Epithelial cell of esophagus (primary cell): ENCODE measurements around the gene DCLK2.

ENCODE experiments used
- DNase-seq: peaks from one replicate; pipeline ENCODE4 v3.0.0; 2010; ENCODE audit warnings: low read depth
- H3K4me3 ChIP-seq: 2 replicates; pipeline ENCODE4 v1.5.1; 2011; ENCODE audit warnings: mild to moderate bottlenecking, low read length, control low read depth
- TF ChIP-seq, protein P1 (sequence below): IDR thresholded peaks from 2 replicates; pipeline ENCODE4 v1.5.1; 2011; ENCODE audit warnings: low read depth, mild to moderate bottlenecking, low read length, control low read depth, inconsistent platforms; ENCODE audit not compliant: insufficient read depth; ENCODE audit errors: missing control alignments

The DCLK2 gene

DNA sequence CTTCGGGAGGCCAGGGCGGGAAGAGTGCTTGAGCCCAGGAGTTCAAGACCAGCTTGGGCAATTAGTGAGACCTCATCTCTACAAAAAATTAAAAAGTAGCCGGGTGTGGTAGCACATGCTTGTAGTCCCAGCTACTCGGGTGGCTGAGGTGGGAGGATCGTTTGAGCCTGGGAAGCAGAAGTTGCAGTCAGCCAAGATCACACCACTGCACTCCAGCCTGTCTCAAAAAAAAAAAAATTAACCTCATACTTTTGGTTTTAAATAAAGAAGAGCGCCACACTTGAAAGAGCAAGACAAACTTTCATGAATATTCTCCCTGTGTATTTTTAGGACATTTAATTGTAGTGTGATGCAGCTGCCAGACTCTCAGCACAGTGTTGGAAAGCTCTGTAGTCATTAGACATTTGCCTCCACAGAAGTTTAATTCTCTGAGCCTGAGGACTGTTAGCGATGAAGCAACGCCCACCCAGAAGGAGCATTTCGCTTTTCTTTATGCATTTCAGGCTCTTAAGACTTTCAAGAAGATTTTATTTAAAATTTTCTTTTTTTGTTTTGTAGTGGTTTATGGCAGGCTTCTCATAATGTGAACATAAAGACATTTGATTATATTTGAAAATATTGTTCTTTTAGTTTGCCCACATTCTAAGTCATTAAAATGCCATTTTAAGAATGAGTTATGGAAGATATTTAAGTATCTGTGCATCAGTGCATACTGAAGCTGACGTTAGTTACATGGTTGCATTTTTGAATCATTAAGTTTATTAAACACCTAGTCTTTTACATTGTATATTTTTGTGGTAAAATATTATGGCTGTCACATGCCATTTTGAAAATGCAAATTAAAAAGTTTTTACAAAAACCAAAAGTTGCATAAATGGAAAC is 45.8 kb downstream of the DCLK2 start:
- DNase-seq: no peak
- H3K4me3 ChIP-seq: no peak overlapping the region
- TF ChIP-seq, protein P1, sequence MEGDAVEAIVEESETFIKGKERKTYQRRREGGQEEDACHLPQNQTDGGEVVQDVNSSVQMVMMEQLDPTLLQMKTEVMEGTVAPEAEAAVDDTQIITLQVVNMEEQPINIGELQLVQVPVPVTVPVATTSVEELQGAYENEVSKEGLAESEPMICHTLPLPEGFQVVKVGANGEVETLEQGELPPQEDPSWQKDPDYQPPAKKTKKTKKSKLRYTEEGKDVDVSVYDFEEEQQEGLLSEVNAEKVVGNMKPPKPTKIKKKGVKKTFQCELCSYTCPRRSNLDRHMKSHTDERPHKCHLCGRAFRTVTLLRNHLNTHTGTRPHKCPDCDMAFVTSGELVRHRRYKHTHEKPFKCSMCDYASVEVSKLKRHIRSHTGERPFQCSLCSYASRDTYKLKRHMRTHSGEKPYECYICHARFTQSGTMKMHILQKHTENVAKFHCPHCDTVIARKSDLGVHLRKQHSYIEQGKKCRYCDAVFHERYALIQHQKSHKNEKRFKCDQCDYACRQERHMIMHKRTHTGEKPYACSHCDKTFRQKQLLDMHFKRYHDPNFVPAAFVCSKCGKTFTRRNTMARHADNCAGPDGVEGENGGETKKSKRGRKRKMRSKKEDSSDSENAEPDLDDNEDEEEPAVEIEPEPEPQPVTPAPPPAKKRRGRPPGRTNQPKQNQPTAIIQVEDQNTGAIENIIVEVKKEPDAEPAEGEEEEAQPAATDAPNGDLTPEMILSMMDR: no peak

- TF ChIP-seq, protein P1: no peak
- no peak overlapping the region for H3K4me3 ChIP-seq
- DNase-seq: no peak
These were observed 48.1 kb downstream of the DCLK2 start for GRCh38 chr4:150126201-150126863.

GRCh38 chr4:150126864-150127203 is 48.6 kb downstream of the DCLK2 start:
- H3K4me3 ChIP-seq: no peak overlapping the region
- TF ChIP-seq, protein P1: no peak
- peak; percentile 51 for DNase-seq

DNA sequence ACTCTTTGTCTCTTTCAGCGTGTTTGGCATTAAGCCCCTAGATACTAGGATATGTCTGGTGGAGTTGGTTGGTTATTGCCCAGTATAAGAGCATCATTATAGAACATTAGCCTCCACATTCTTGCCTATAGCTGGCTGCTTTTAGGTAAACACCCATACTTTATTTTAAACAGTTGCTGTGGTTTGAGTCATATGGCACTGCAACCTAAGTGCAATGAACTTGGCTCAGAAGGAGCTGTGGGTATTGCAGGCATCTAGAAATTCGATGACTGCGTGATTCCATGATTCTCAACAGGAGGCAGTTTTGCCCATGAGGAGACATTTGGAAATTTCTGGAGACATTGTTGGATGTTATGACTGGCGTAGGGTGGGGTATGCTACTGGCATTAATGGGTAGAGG is 49.5 kb downstream of the DCLK2 start:
- TF ChIP-seq, protein P1: no peak
- DNase-seq: no peak
- no peak overlapping the region for H3K4me3 ChIP-seq

DNA sequence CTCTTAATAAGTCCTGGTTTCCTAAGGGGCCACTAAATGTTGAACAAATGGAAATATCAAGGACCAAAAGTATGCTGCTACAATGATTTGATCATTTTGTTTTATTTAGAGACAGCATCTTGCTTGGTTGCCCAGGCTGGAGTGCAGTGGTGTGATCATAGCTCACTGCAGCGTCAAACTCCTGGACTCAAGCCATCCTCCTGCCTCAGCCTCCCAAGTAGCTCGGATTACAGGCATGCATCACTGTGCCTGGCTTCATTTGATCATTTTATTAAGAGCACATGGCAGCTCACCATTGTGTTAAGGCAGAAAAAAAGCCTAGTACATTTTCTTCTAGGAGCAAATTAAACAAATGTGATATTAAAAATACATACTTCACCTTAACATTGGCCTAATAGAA is 52.7 kb downstream of the DCLK2 start:
- no peak for DNase-seq
- TF ChIP-seq, protein P1: no peak
- H3K4me3 ChIP-seq: no peak overlapping the region

DNA sequence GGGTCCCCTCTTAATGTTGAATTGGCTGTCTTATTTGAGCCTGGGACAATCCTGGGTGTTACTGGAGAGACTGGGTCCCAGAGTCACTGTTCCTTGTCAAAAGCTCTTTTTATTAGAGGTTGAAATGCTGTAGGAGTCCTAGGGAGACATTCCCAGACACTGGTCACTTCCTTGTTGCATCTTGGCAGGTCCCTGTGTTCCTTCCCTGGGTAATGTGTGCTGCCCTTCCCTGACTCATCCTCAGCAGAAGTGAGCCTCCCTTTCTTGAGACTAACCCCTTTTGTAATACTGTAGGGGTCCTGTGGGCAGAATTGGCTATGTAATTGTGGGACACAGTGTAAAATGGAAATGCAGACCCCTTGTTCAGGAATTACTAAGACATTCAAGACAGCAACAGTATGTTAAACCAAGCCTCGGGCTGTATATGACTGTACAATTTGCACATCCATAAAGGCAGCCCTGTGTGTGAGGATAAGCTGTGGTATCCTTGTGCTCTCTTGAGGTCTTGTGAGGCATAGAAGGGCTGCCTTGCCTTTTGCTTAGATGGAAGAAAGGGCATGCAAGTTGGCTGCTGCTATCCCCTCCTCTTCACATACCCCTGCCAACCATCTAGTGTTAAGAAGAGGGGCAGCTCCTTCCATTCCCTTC is 53.5 kb downstream of the DCLK2 start:
- no peak overlapping the region for H3K4me3 ChIP-seq
- no peak for DNase-seq
- TF ChIP-seq, protein P1: no peak
